Activated CD4-positive, alpha-beta T cell treated with anti-CD3 and anti-CD28 coated beads for 36 hours (primary cell): ENCODE measurements around the gene FAM227A. TPM values are rescaled to one million over a fixed set of nuclear protein-coding genes. Genes with fewer than 3 reads are reported as not detected.
"Not testable (repeated sequence)": the region's sequence is repeated elsewhere in the genome, so short reads cannot be mapped to it uniquely, and the experiment has no call there.

ENCODE experiments used
- ATAC-seq: fragments of 200-7000 bp; cut with Tn5 transposase; one replicate; pipeline ENCODE4 v1.10.0; 2021; ENCODE audit warnings: mild to moderate bottlenecking, moderate library complexity
- CTCF ChIA-PET: fragments of 350-600 bp; sonication (Branson Sonifier 250); formaldehyde crosslinking; loops from one replicate; lab custom pipeline; 2021; ENCODE audit warnings: antibody characterized with exemption; lab: Charles Lee
- POLR2A ChIA-PET: fragments of 350-600 bp; sonication (Branson Sonifier 250); formaldehyde crosslinking; loops from one replicate; lab custom pipeline; 2021; ENCODE audit warnings: antibody characterized with exemption, inconsistent platforms; lab: Charles Lee
- DNase-seq: peaks from one replicate; pipeline ENCODE4 v3.0.0-alpha.2; 2020
- H3K27ac Mint-ChIP-seq: one replicate; pipeline ENCODE4 v1.8.0; 2021; ENCODE audit warnings: mixed read lengths
- H3K27me3 Mint-ChIP-seq: one replicate; pipeline ENCODE4 v1.8.0; 2021; ENCODE audit warnings: mixed read lengths
- H3K36me3 Mint-ChIP-seq: one replicate; pipeline ENCODE4 v1.8.0; 2021; ENCODE audit warnings: low read depth, mixed read lengths
- H3K4me1 Mint-ChIP-seq: one replicate; pipeline ENCODE4 v1.8.0; 2021; ENCODE audit warnings: mixed read lengths
- H3K4me3 Mint-ChIP-seq: one replicate; pipeline ENCODE4 v1.8.0; 2021; ENCODE audit warnings: mild to moderate bottlenecking, moderate library complexity, mixed read lengths
- H3K9me3 Mint-ChIP-seq: one replicate; pipeline ENCODE4 v1.8.0; 2021; ENCODE audit warnings: low read depth, mixed read lengths
- intact Hi-C, 2 experiments: fragments of 100-400 bp; cut with DNase I in 1 of 2; cut with micrococcal nuclease in 1 of 2; formaldehyde crosslinking; loops; one replicate each; pipeline versions ENCODE4 v1.14.2 to v1.15.1; 2022 to 2024; cut with DNase I, micrococcal nuclease
- total RNA-seq, 2 experiments: library from RNA; stranded (reverse); gene quantifications; one replicate each; pipeline ENCODE4 v1.2.3, GENCODE V29; 2021

The FAM227A gene
- total RNA-seq, 2 experiments from 2014 or later = 0.30 to 0.63 TPM

GRCh38 chr22:38631724-38632123 lies 24.5 kb downstream of the FAM227A start:
- Mint-ChIP-seq H3K9me3 (no peaks in the 10 kb centered on the region), H3K4me1 (peaks cover 10% of the 10 kb centered on the region), H3K27ac (no peak overlapping the region), H3K36me3 (no peaks in the 10 kb centered on the region), H3K4me3 (no peak overlapping the region), H3K27me3 (no peaks in the 10 kb centered on the region)
- ChIA-PET CTCF (no interaction called here), POLR2A (no interaction called here)
- intact Hi-C loops = no loop called here
- ATAC-seq = peak; percentile 61
- no peak for DNase-seq

GRCh38 chr22:38629108-38629507 lies 27.1 kb downstream of the FAM227A start:
- ChIA-PET CTCF (interaction anchor here (0.6 kb wide), 1 partner anchor 590 kb away, joined by 3 read pairs; no protein-coding TSS in a partner anchor), POLR2A (no interaction called here)
- Mint-ChIP-seq H3K9me3 (no peaks in the 10 kb centered on the region), H3K4me3 (no peak overlapping the region), H3K27me3 (no peaks in the 10 kb centered on the region), H3K36me3 (no peaks in the 10 kb centered on the region), H3K27ac (no peak overlapping the region), H3K4me1 (peaks cover 10% of the 10 kb centered on the region)
- DNase-seq = no peak
- intact Hi-C loops = no loop called here
- ATAC-seq = no peak

- ATAC-seq (no peak), DNase-seq (no peak)
- intact Hi-C loops = no loop called here
- no peaks in the 10 kb centered on the region for H3K9me3 Mint-ChIP-seq
- H3K4me1 Mint-ChIP-seq = peaks cover 10% of the 10 kb centered on the region
- H3K4me3 Mint-ChIP-seq = no peak overlapping the region
- H3K27me3 Mint-ChIP-seq = no peaks in the 10 kb centered on the region
- CTCF ChIA-PET = interaction anchor here (0.6 kb wide), 1 partner anchor 26 kb away, joined by 3 read pairs; no protein-coding TSS in a partner anchor
- POLR2A ChIA-PET = interaction anchor here (0.7 kb wide), 1 partner anchor 141 kb away, joined by 4 read pairs; no protein-coding TSS in a partner anchor
- H3K27ac Mint-ChIP-seq = no peak overlapping the region
- H3K36me3 Mint-ChIP-seq = no peaks in the 10 kb centered on the region
These were observed 27.7 kb downstream of the FAM227A start for GRCh38 chr22:38628444-38628843.

GRCh38 chr22:38623351-38623750 lies 32.8 kb downstream of the FAM227A start:
- Mint-ChIP-seq H3K9me3 (peaks cover 5% of the 10 kb centered on the region), H3K4me3 (no peak overlapping the region), H3K4me1 (no peaks in the 10 kb centered on the region), H3K27me3 (peaks cover 5% of the 10 kb centered on the region), H3K27ac (no peak overlapping the region), H3K36me3 (peaks cover 2% of the 10 kb centered on the region)
- ChIA-PET CTCF (interaction anchor here (0.5 kb wide), 1 partner anchor 222 kb away, joined by 4 read pairs; no protein-coding TSS in a partner anchor), POLR2A (no interaction called here)
- intact Hi-C loops = no loop called here
- no peak for DNase-seq
- no peak for ATAC-seq

GRCh38 chr22:38618682-38619081 lies 37.5 kb downstream of the FAM227A start:
- Mint-ChIP-seq H3K4me1 (no peaks in the 10 kb centered on the region), H3K9me3 (peaks cover 8% of the 10 kb centered on the region), H3K27me3 (peaks cover 10% of the 10 kb centered on the region), H3K36me3 (peaks cover 2% of the 10 kb centered on the region), H3K4me3 (no peak overlapping the region), H3K27ac (no peak overlapping the region)
- CTCF ChIA-PET = no interaction called here
- DNase-seq = no peak
- POLR2A ChIA-PET = no interaction called here
- intact Hi-C loops = no loop called here
- ATAC-seq = no peak

- Mint-ChIP-seq H3K27ac (no peak overlapping the region), H3K4me3 (no peak overlapping the region), H3K4me1 (no peaks in the 10 kb centered on the region), H3K27me3 (peaks cover 10% of the 10 kb centered on the region), H3K9me3 (peaks cover 8% of the 10 kb centered on the region), H3K36me3 (peaks cover 2% of the 10 kb centered on the region)
- ChIA-PET POLR2A (no interaction called here), CTCF (no interaction called here)
- DNase-seq = no peak
- intact Hi-C loops = no loop called here
- no peak for ATAC-seq
These were observed 37.9 kb downstream of the FAM227A start for GRCh38 chr22:38618258-38618657.

- intact Hi-C loops, POLR2A ChIA-PET: not testable (repeated sequence)
These were observed 41.2 kb downstream of the FAM227A start for GRCh38 chr22:38615064-38615405.

GRCh38 chr22:38614332-38615063 lies 41.7 kb downstream of the FAM227A start:
- Mint-ChIP-seq H3K27me3 (peaks cover 9% of the 10 kb centered on the region), H3K27ac (no peak overlapping the region), H3K4me1 (no peaks in the 10 kb centered on the region), H3K4me3 (no peak overlapping the region), H3K9me3 (peaks cover 8% of the 10 kb centered on the region), H3K36me3 (peaks cover 2% of the 10 kb centered on the region)
- intact Hi-C loops = no loop called here
- ATAC-seq = no peak
- no peak for DNase-seq
- CTCF ChIA-PET = interaction anchor here (0.9 kb wide), 1 partner anchor 67 kb away, joined by 3 read pairs; the partner anchor contains the start of gene TOMM22
- POLR2A ChIA-PET = no interaction called here

More at GRCh38 chr22:38615064-38615405, 41.2 kb downstream of the FAM227A start:
- H3K27me3 Mint-ChIP-seq = peaks cover 10% of the 10 kb centered on the region
- H3K9me3 Mint-ChIP-seq, H3K4me1 Mint-ChIP-seq, CTCF ChIA-PET, DNase-seq, H3K4me3 Mint-ChIP-seq, H3K36me3 Mint-ChIP-seq, ATAC-seq, H3K27ac Mint-ChIP-seq: not testable (repeated sequence)

- peaks cover 5% of the 10 kb centered on the region for H3K9me3 Mint-ChIP-seq
- peaks cover 5% of the 10 kb centered on the region for H3K27me3 Mint-ChIP-seq
- no peaks in the 10 kb centered on the region for H3K4me1 Mint-ChIP-seq
- no peak overlapping the region for H3K4me3 Mint-ChIP-seq
- no peak overlapping the region for H3K27ac Mint-ChIP-seq
- intact Hi-C loops = no loop called here
- CTCF ChIA-PET = interaction anchor here (0.9 kb wide), 1 partner anchor 68 kb away, joined by 3 read pairs; the partner anchor contains the start of gene TOMM22
- no peak for DNase-seq
- no peaks in the 10 kb centered on the region for H3K36me3 Mint-ChIP-seq
- POLR2A ChIA-PET = interaction anchor here (0.5 kb wide), 1 partner anchor 35 kb away, joined by 3 read pairs; no protein-coding TSS in a partner anchor
- peak; percentile 90 for ATAC-seq
These were observed 42.6 kb downstream of the FAM227A start for GRCh38 chr22:38613588-38613987.

GRCh38 chr22:38612217-38613006 lies 43.8 kb downstream of the FAM227A start:
- intact Hi-C loops = no loop called here

GRCh38 chr22:38611559-38611958 lies 44.6 kb downstream of the FAM227A start:
- Mint-ChIP-seq H3K27ac (no peak overlapping the region), H3K9me3 (no peaks in the 10 kb centered on the region), H3K27me3 (peaks cover 2% of the 10 kb centered on the region), H3K36me3 (no peaks in the 10 kb centered on the region), H3K4me3 (no peak overlapping the region), H3K4me1 (no peaks in the 10 kb centered on the region)
- DNase-seq (no peak), ATAC-seq (no peak)
- intact Hi-C loops = no loop called here
- ChIA-PET POLR2A (no interaction called here), CTCF (interaction anchor here (0.6 kb wide), 1 partner anchor 149 kb away, joined by 3 read pairs; no protein-coding TSS in a partner anchor)

More at GRCh38 chr22:38612217-38613006, 43.8 kb downstream of the FAM227A start:
- ChIA-PET POLR2A (no interaction called here), CTCF (interaction anchor here (0.6 kb wide), 1 partner anchor 150 kb away, joined by 3 read pairs; no protein-coding TSS in a partner anchor)
- peaks cover 5% of the 10 kb centered on the region for H3K27me3 Mint-ChIP-seq
- H3K4me1 Mint-ChIP-seq = no peaks in the 10 kb centered on the region
- H3K9me3 Mint-ChIP-seq = no peaks in the 10 kb centered on the region
- no peak for DNase-seq
- H3K36me3 Mint-ChIP-seq = no peaks in the 10 kb centered on the region
- no peak for ATAC-seq
- H3K27ac Mint-ChIP-seq = no peak overlapping the region
- no peak overlapping the region for H3K4me3 Mint-ChIP-seq
